HCT116 (cell line): ENCODE data around the gene TESK1. TPM values are rescaled to one million over a fixed set of nuclear protein-coding genes. Genes with fewer than 3 reads are reported as not detected.
A peak's percentile ranks its signal among the peaks of the same experiment; 100 is the strongest.

Experiments
- ATAC-seq: fragments of 200-7000 bp; cut with Tn5 transposase; 2 replicates; pipeline ENCODE4 v1.9.1; 2020; ENCODE audit warnings: mild to moderate bottlenecking, moderate library complexity
- BruUV-seq: library from RNA; stranded (reverse); fragments of 400-500 nt; replicated peaks from 2 replicates; lab custom pipeline; 2021; lab: Mats Ljungman, UMichigan
- CTCF ChIA-PET: fragments of 300-600 bp; sonication (Branson Sonifier 250); formaldehyde crosslinking; loops from one replicate; lab custom pipeline; 2021; ENCODE audit warnings: antibody characterized with exemption; lab: Charles Lee
- POLR2A ChIA-PET: fragments of 300-600, 350-600 bp; sonication (Branson Sonifier 250); formaldehyde crosslinking; loops from one replicate; lab custom pipeline; 2021; ENCODE audit warnings: antibody characterized with exemption; lab: Charles Lee
- RAD21 ChIA-PET, 2 experiments: fragments of 300-600 bp; sonication (Branson Sonifier 250); formaldehyde crosslinking; loops; one replicate each; lab custom pipeline; 2023; ENCODE audit warnings: low total read pairs in 2 of 2; ENCODE audit not compliant: uncharacterized antibody in 2 of 2, unreplicated experiment in 2 of 2, low non-redundant PET in 1 of 2; lab: Charles Lee
- DNase-seq: peaks from one replicate; pipeline ENCODE4 v3.0.0-alpha.2; 2010; ENCODE audit warnings: low read depth, low spot score
- H2AFZ ChIP-seq: fragments of 200-600 bp; shearing (Covaris generic), sonication (generic); 2 replicates; pipeline ENCODE4 v1.6.1; 2017; ENCODE audit warnings: low read depth, mixed run types, mixed read lengths, antibody characterized with exemption, low read length; ENCODE audit not compliant: poor library complexity, severe bottlenecking
- H3K27ac ChIP-seq: 2 replicates; pipeline ENCODE4 v1.5.1; 2012; ENCODE audit warnings: low read depth, low read length
- H3K27me3 ChIP-seq: fragments of 200-600 bp; sonication (generic); 2 replicates; pipeline ENCODE4 v1.6.1; 2016; ENCODE audit warnings: mixed run types, low read length, mixed read lengths; ENCODE audit not compliant: insufficient read depth
- H3K36me3 ChIP-seq, 2 experiments: fragments of 200-500 bp in 1 of 2; fragments of 200-600 bp in 1 of 2; sonication (Bioruptor generic) in 1 of 2; sonication (generic) in 1 of 2; 2 replicates each; pipeline versions ENCODE4 v1.5.1 to v1.6.1; 2014 to 2016; ENCODE audit warnings: low read length in 2 of 2, inconsistent platforms in 1 of 2, mixed read lengths in 1 of 2, mixed run types in 1 of 2; ENCODE audit not compliant: insufficient read depth in 2 of 2, control insufficient read depth in 1 of 2
- H3K4me1 ChIP-seq, 2 experiments: fragments of 200-600 bp in 1 of 2; sonication (generic) in 1 of 2; 2 replicates each; pipeline versions ENCODE4 v1.5.1 to v1.6.1; 2012 to 2017; ENCODE audit warnings: low read length in 2 of 2, inconsistent platforms in 1 of 2, mild to moderate bottlenecking in 1 of 2, mixed read lengths in 1 of 2, mixed run types in 1 of 2, moderate library complexity in 1 of 2; ENCODE audit not compliant: insufficient read depth in 2 of 2, control insufficient read depth in 1 of 2
- H3K4me2 ChIP-seq: fragments of 200-600 bp; sonication (generic); 2 replicates; pipeline ENCODE4 v1.6.1; 2017; ENCODE audit warnings: mixed run types, low read length, mixed read lengths
- H3K4me3 ChIP-seq, 2 experiments: fragments of 200-600 bp in 1 of 2; sonication (generic) in 1 of 2; replicated peaks in 1 of 2; 2 replicates each; pipeline ENCODE4 v1.5.1; 2011 to 2016; ENCODE audit warnings: low read length in 2 of 2, control low read depth in 1 of 2, low read depth in 1 of 2, mild to moderate bottlenecking in 1 of 2, mixed read lengths in 1 of 2, mixed run types in 1 of 2
- H3K79me2 ChIP-seq: fragments of 200-600 bp; sonication (generic); 2 replicates; pipeline ENCODE4 v1.6.1; 2017; ENCODE audit warnings: mild to moderate bottlenecking, mixed run types, low read length, moderate library complexity, mixed read lengths; ENCODE audit not compliant: insufficient read depth
- H3K9ac ChIP-seq: fragments of 200-600 bp; sonication (generic); 2 replicates; pipeline ENCODE4 v1.6.1; 2016; ENCODE audit warnings: low read length, mixed read lengths
- H3K9me2 ChIP-seq: fragments of 200-600 bp; sonication (generic), shearing (Covaris generic); 2 replicates; pipeline ENCODE4 v1.6.1; 2017; ENCODE audit warnings: mixed run types, mild to moderate bottlenecking, moderate library complexity; ENCODE audit not compliant: insufficient read depth
- H3K9me3 ChIP-seq, 2 experiments: fragments of 200-500 bp in 1 of 2; fragments of 200-600 bp in 1 of 2; sonication (Bioruptor generic) in 1 of 2; sonication (generic) in 1 of 2; 2 replicates each; pipeline ENCODE4 v1.6.1; 2014 to 2017; ENCODE audit warnings: low read length in 2 of 2, mixed read lengths in 2 of 2, inconsistent platforms in 1 of 2, low read depth in 1 of 2, mild to moderate bottlenecking in 1 of 2, mixed run types in 1 of 2, moderate library complexity in 1 of 2; ENCODE audit not compliant: control insufficient read depth in 1 of 2, insufficient read depth in 1 of 2
- H4K20me1 ChIP-seq: fragments of 200-600 bp; sonication (generic), shearing (Covaris generic); 2 replicates; pipeline ENCODE4 v1.6.1; 2017; ENCODE audit warnings: mixed run types, mild to moderate bottlenecking, moderate library complexity; ENCODE audit not compliant: insufficient read depth
- CBX3 ChIP-seq: IDR thresholded peaks from 2 replicates; pipeline ENCODE4 v1.6.1; 2012; ENCODE audit warnings: low read depth
- ELF1 ChIP-seq: IDR thresholded peaks from 2 replicates; pipeline ENCODE4 v1.6.1; 2012; ENCODE audit warnings: low read depth, borderline replicate concordance
- JUND ChIP-seq: IDR thresholded peaks from 2 replicates; pipeline ENCODE4 v1.6.1; 2012
- SIN3A ChIP-seq: IDR thresholded peaks from 2 replicates; pipeline ENCODE4 v1.6.1; 2012; ENCODE audit warnings: low read depth
- SP1 ChIP-seq: IDR thresholded peaks from 2 replicates; pipeline ENCODE4 v1.6.1; 2012; ENCODE audit warnings: low read depth
- SRF ChIP-seq: IDR thresholded peaks from 2 replicates; pipeline ENCODE4 v1.6.1; 2012; ENCODE audit warnings: low read depth
- TCF7L2 ChIP-seq: IDR thresholded peaks from 2 replicates; pipeline ENCODE4 v1.7.0; 2011; ENCODE audit warnings: borderline replicate concordance, inconsistent platforms; ENCODE audit not compliant: insufficient read depth, insufficient read length; ENCODE audit errors: extremely low read depth
- YY1 ChIP-seq: IDR thresholded peaks from 2 replicates; pipeline ENCODE4 v1.6.1; 2011; ENCODE audit warnings: low read length, low read depth, moderate library complexity, mild to moderate bottlenecking; ENCODE audit not compliant: insufficient replicate concordance; ENCODE audit errors: extremely low read depth
- ZFX ChIP-seq: fragments of 450-650 bp; IDR thresholded peaks from 2 replicates; pipeline ENCODE4 v1.6.1; 2017
- ZNF274 ChIP-seq: fragments of 200-500 bp; sonication (Bioruptor generic); IDR thresholded peaks from 2 replicates; pipeline ENCODE4 v1.6.1; 2014; ENCODE audit warnings: mild to moderate bottlenecking, low read depth, low read length, inconsistent platforms
- intact Hi-C: fragments of 100-400 bp; cut with micrococcal nuclease; formaldehyde crosslinking; loops from 2 replicates; pipeline ENCODE4 v1.10.0; 2022
- total RNA-seq: library from RNA; stranded (reverse); gene quantifications from one replicate; pipeline ENCODE4 v1.2.1, GENCODE V29; 2021; ENCODE audit not compliant: unreplicated experiment
- TF ChIP-seq, protein P1 (sequence below), 3 experiments: fragments of 200-600 bp in 1 of 3; sonication (generic) in 1 of 3; IDR thresholded peaks in 2 of 3; conservative IDR thresholded peaks in 1 of 3; 2 replicates each; pipeline ENCODE4 v1.5.1; 2012 to 2017; ENCODE audit warnings: low read depth in 2 of 3, low read length in 2 of 3, antibody characterized with exemption in 1 of 3, borderline replicate concordance in 1 of 3, control low read depth in 1 of 3, mild to moderate bottlenecking in 1 of 3, mixed read lengths in 1 of 3, mixed run types in 1 of 3, moderate library complexity in 1 of 3; ENCODE audit not compliant: insufficient read depth in 1 of 3

The TESK1 gene
- total RNA-seq, 1 experiment from 2014 or later, result 26.6 TPM

DNA sequence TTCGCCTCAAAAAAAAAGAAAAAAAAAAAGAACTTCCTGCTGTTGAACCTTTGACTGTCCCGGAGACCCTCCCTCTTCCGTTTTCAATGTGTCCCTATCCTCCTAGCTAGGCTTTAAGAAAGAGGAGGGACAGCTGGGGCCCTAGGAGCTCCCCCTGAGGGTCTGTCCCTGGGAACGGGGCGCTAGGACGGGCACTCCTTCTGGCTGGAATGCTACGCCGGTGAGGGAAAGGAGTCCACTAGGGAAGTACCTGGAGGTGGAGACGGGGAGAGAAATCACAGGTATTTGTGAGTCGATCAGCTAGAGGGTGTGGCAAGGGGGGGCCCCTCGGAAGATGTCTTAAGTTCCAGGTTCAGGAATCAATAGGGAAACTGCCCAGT is 41.1 kb downstream of the TESK1 start:
- ChIA-PET CTCF (interaction anchor here (0.8 to 2.3 kb wide), 6 partner anchors 11 to 93 kb away, joined by 3 to 12 read pairs (median 4); partner anchors contain the start of genes CCDC107, CREB3, RMRP and TLN1), RAD21 (interaction anchor here in 1 of 2 experiments (1.0 kb wide), 1 partner anchor 45 kb away, joined by 3 read pairs; no protein-coding TSS in a partner anchor), POLR2A (interaction anchor here (1.7 kb wide), 1 partner anchor 11 kb away, joined by 6 read pairs; the partner anchor contains the start of genes CCDC107 and RMRP)
- H3K4me1 ChIP-seq, result peaks cover 6 to 20% of the 10 kb centered on the region in 2 experiments; a peak in 3 of 4 replicates
- H3K9me2 ChIP-seq, result no peaks in the 10 kb centered on the region
- no peaks in the 10 kb centered on the region for H4K20me1 ChIP-seq
- H3K27ac ChIP-seq, result peak overlapping the region; percentile 56
- H3K4me3 ChIP-seq, result peak overlapping the region; percentile 56 to 62
- peak overlapping the region; percentile 78 for H3K4me2 ChIP-seq
- no peaks in the 10 kb centered on the region for H3K27me3 ChIP-seq
- ATAC-seq (peak; percentile 61), DNase-seq (peak; percentile 22)
- TF ChIP-seq SP1, result no peak
- TF ChIP-seq, protein P1, sequence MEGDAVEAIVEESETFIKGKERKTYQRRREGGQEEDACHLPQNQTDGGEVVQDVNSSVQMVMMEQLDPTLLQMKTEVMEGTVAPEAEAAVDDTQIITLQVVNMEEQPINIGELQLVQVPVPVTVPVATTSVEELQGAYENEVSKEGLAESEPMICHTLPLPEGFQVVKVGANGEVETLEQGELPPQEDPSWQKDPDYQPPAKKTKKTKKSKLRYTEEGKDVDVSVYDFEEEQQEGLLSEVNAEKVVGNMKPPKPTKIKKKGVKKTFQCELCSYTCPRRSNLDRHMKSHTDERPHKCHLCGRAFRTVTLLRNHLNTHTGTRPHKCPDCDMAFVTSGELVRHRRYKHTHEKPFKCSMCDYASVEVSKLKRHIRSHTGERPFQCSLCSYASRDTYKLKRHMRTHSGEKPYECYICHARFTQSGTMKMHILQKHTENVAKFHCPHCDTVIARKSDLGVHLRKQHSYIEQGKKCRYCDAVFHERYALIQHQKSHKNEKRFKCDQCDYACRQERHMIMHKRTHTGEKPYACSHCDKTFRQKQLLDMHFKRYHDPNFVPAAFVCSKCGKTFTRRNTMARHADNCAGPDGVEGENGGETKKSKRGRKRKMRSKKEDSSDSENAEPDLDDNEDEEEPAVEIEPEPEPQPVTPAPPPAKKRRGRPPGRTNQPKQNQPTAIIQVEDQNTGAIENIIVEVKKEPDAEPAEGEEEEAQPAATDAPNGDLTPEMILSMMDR (IDR thresholded peaks at IDR 0.05 in 2 of 3, conservative IDR thresholded peaks at IDR 0.05 in 1 of 3; ENCODE audit: borderline replicate concordance in 1 of 3, insufficient read depth in 1 of 3, low read depth in 2 of 3, low read length in 2 of 3), result peak in 1 of 3 experiments; percentile 22; a peak in 3 of 6 replicates
- H2AFZ ChIP-seq, result peak overlapping the region; percentile 49
- no peaks in the 10 kb centered on the region for H3K9me3 ChIP-seq
- no peaks in the 10 kb centered on the region for H3K36me3 ChIP-seq
- intact Hi-C loops, result no loop called here
- peak overlapping the region; percentile 52 for H3K9ac ChIP-seq
- BruUV-seq, result TSS peak; percentile 71
- no peaks in the 10 kb centered on the region for H3K79me2 ChIP-seq

DNA sequence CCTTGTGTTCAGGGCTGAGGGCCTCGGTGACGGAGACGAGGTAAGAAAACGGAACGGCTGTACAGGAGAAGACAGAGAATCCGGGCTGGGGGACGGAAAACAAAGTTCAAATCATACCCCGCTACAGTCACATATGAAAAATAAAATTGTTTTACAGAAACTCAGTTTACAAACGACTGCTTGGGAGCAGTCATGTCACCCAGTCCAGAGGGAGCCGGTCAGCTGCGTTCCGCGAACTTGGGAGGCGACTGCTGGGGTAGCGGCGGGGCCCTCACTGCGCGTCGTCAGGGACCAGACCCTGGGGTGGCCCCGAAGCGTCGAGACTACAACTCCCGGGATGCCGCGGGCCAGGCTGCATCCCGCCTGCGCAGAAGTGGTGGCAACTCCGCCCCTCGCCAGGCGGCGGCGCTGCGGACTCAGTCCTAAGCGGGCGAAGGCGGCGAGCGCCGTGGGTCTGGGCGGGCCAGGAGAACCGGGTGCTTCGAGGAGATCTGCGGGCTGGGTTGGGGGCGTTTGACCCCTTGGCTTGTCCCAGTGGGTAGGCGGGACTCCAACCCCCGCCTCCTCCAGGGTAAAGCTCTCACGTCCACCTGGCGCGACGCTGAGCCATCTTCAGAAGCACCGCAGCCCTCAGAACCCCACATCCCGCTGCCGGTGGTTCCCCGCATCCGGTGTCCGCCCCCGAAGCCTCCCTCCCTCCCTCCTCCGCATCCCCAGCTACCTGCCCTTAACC is 41.6 kb downstream of the TESK1 start:
- BruUV-seq, result no TSS peak
- CTCF ChIA-PET, result interaction anchor here (0.8 to 2.3 kb wide), 9 partner anchors 10 to 236 kb away, joined by 3 to 12 read pairs (median 5); partner anchors contain the start of genes CCDC107, CREB3, RMRP and TLN1
- intact Hi-C loops, result no loop called here
- TF ChIP-seq, protein P1 (IDR thresholded peaks at IDR 0.05 in 2 of 3, conservative IDR thresholded peaks at IDR 0.05 in 1 of 3; ENCODE audit: borderline replicate concordance in 1 of 3, insufficient read depth in 1 of 3, low read depth in 2 of 3, low read length in 2 of 3), result peak; percentile 69 to 86 (median 81)
- TF ChIP-seq ZNF274 (no peak), TCF7L2 (peak; percentile 47), SRF (no peak), SIN3A (peak; percentile 50; the same call in 1 of the 2 replicates), CBX3 (no peak; the same call in 1 of the 2 replicates), ZFX (peak; percentile 43; the same call in 1 of the 2 replicates), YY1 (peak; percentile 27), JUND (no peak), ELF1 (no peak)

More for the DNA sequence above, 41.6 kb downstream of the TESK1 start:
- ATAC-seq (peak; percentile 97), DNase-seq (peak; percentile 70)
- Histone ChIP-seq H3K9me2 (no peaks in the 10 kb centered on the region), H3K4me3 (peak overlapping the region; percentile 56 to 62), H3K4me2 (peak overlapping the region; percentile 78), H4K20me1 (no peaks in the 10 kb centered on the region), H3K79me2 (no peaks in the 10 kb centered on the region), H3K27me3 (no peaks in the 10 kb centered on the region), H3K9me3 (no peaks in the 10 kb centered on the region), H3K9ac (peak overlapping the region; percentile 52), H3K36me3 (no peaks in the 10 kb centered on the region), H3K4me1 (peaks cover 6 to 20% of the 10 kb centered on the region in 2 experiments; a peak in 3 of 4 replicates), H2AFZ (peak overlapping the region; percentile 49), H3K27ac (peak overlapping the region; percentile 56)
- POLR2A ChIA-PET, result interaction anchor here (1.2 to 1.7 kb wide), 2 partner anchors 11 to 18 kb away, joined by 4 to 6 read pairs; partner anchors contain the start of genes ARHGEF39, CCDC107 and RMRP
- RAD21 ChIA-PET, result interaction anchor here in 1 of 2 experiments (1.0 kb wide), 1 partner anchor 45 kb away, joined by 3 read pairs; no protein-coding TSS in a partner anchor
